Fibroblast of lung (primary cell): ENCODE data around the gene NAPB. TPM values are rescaled to one million over a fixed set of nuclear protein-coding genes. Genes with fewer than 3 reads are reported as not detected.

Experiments used
- DNase-seq, 2 donors: peaks; one replicate each; pipeline versions ENCODE4 v3.0.0 to v3.0.0-alpha.2; 2010; ENCODE audit warnings: low read depth in 2 of 2
- H2AFZ ChIP-seq: 2 replicates; pipeline ENCODE4 v1.5.1; 2012; ENCODE audit warnings: low read length, control low read depth, inconsistent platforms
- H3K27ac ChIP-seq: 2 replicates; pipeline ENCODE4 v1.5.1; 2011; ENCODE audit warnings: low read length, control low read depth; ENCODE audit not compliant: insufficient read depth
- H3K27me3 ChIP-seq: 2 replicates; pipeline ENCODE4 v1.5.1; 2011; ENCODE audit warnings: mild to moderate bottlenecking, low read length; ENCODE audit not compliant: control insufficient read depth, insufficient read depth
- H3K36me3 ChIP-seq: 2 replicates; pipeline ENCODE4 v1.5.1; 2011; ENCODE audit warnings: low read length; ENCODE audit not compliant: control insufficient read depth, insufficient read depth
- H3K4me1 ChIP-seq: 2 replicates; pipeline ENCODE4 v1.5.1; 2011; ENCODE audit warnings: low read length; ENCODE audit not compliant: control insufficient read depth, insufficient read depth; ENCODE audit errors: extremely low read depth
- H3K4me2 ChIP-seq: 2 replicates; pipeline ENCODE4 v1.5.1; 2011; ENCODE audit warnings: low read length, control low read depth; ENCODE audit not compliant: insufficient read depth; ENCODE audit errors: extremely low read depth
- H3K4me3 ChIP-seq, 4 experiments: fragments of 200-600 bp in 1 of 4; sonication (generic) in 1 of 4; replicated peaks in 1 of 4; 2 replicates each; pipeline ENCODE4 v1.5.1; 2011 to 2016; ENCODE audit warnings: low read length in 4 of 4, low read depth in 3 of 4, mild to moderate bottlenecking in 3 of 4, control low read depth in 2 of 4, inconsistent platforms in 1 of 4, mixed read lengths in 1 of 4; ENCODE audit not compliant: insufficient read depth in 1 of 4; ENCODE audit errors: control extremely low read depth in 1 of 4
- H3K79me2 ChIP-seq: 2 replicates; pipeline ENCODE4 v1.5.1; 2012; ENCODE audit warnings: mild to moderate bottlenecking, low read length, inconsistent platforms; ENCODE audit not compliant: control insufficient read depth, insufficient read depth
- H3K9ac ChIP-seq: 2 replicates; pipeline ENCODE4 v1.5.1; 2011; ENCODE audit warnings: mild to moderate bottlenecking, low read length, control low read depth; ENCODE audit not compliant: insufficient read depth
- H3K9me3 ChIP-seq: 2 replicates; pipeline ENCODE4 v1.5.1; 2012; ENCODE audit warnings: low read depth, low read length; ENCODE audit not compliant: control insufficient read depth, insufficient read depth
- H4K20me1 ChIP-seq: 2 replicates; pipeline ENCODE4 v1.5.1; 2011; ENCODE audit warnings: low read length; ENCODE audit not compliant: control insufficient read depth, insufficient read depth; ENCODE audit errors: extremely low read depth
- EZH2 ChIP-seq: IDR thresholded peaks from 2 replicates; pipeline ENCODE4 v1.5.1; 2012; ENCODE audit warnings: low read length, control low read depth, mild to moderate bottlenecking; ENCODE audit errors: missing control alignments
- polyA plus RNA-seq, 2 donors: library from polyadenylated mRNA; depleted of rRNA in 1 of 2; stranded (reverse) in 1 of 2; unstranded in 1 of 2; fragments of >200 nt; gene quantifications; 2 replicates each; pipeline ENCODE4 v1.2.1, GENCODE V29; 2011 to 2012; ENCODE audit warnings: missing spikeins in 1 of 2
- total RNA-seq: library from RNA; depleted of rRNA; stranded (reverse); fragments of >200 nt; gene quantifications from 2 replicates; pipeline ENCODE4 v1.2.1, GENCODE V29; 2014
- TF ChIP-seq, protein P1 (sequence below), 2 donors: IDR thresholded peaks in 1 of 2; conservative IDR thresholded peaks in 1 of 2; 1 replicate in 1 of 2; 2 replicates in 1 of 2; pipeline ENCODE4 v1.5.1; 2011 to 2012; ENCODE audit warnings: low read length in 2 of 2, control low read depth in 1 of 2, inconsistent platforms in 1 of 2, low read depth in 1 of 2, mild to moderate bottlenecking in 1 of 2

NAPB gene
- total and polyA plus RNA-seq, 2 donors (not counting 1 experiment from before 2014, with no cell fraction given), result 5.1 to 12.6 TPM

DNA sequence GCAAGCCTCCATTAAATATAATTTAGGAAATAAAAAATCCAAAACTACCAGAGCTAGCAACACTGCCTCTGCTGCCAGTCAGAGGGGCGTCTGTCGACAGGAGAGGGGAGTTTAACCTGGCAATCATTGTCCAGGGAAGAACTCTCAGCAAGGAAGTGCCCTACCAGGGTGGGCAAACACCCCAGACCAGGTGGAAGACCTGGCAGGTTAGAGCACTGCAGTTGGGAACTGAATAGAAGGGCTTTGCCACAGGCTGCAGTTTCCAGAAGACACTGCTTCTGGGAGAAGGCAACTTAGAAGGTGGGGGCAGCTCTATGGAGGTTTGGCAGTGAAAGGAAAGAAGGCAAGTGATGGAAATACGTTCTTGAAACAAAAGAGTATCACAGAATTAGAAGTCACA, 11.5 kb downstream of the NAPB start:
- peaks cover 66% of the 10 kb centered on the region for H3K79me2 ChIP-seq

DNA sequence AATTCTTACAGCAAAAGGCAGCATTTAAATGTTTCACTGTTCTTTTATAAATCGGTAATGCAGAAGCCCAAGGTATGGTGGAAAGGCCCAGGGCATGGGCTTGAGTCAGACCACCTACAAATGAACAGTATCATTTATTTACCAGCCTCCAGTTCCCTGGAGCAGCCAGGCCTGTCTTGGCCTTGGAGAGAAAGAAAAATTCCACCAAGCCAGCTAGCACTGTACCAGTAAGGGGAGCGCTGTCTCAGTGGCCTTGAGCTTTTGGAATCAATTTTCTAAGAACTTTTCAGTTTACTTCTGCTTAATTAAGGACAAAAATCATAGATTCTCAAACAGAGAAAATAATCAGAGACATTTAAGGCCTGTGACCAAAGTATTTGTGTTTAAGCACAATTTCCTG, 12.3 kb downstream of the NAPB start:
- Histone ChIP-seq H4K20me1 (no peaks in the 10 kb centered on the region), H3K4me2 (no peak overlapping the region), H2AFZ (no peak overlapping the region), H3K79me2 (peaks cover 66% of the 10 kb centered on the region), H3K4me3 (no peak overlapping the region), H3K27me3 (no peaks in the 10 kb centered on the region), H3K4me1 (peaks cover 6% of the 10 kb centered on the region), H3K9me3 (no peaks in the 10 kb centered on the region), H3K9ac (no peak overlapping the region), H3K36me3 (no peaks in the 10 kb centered on the region), H3K27ac (no peak overlapping the region)
- TF ChIP-seq EZH2, result no peak
- TF ChIP-seq, protein P1, sequence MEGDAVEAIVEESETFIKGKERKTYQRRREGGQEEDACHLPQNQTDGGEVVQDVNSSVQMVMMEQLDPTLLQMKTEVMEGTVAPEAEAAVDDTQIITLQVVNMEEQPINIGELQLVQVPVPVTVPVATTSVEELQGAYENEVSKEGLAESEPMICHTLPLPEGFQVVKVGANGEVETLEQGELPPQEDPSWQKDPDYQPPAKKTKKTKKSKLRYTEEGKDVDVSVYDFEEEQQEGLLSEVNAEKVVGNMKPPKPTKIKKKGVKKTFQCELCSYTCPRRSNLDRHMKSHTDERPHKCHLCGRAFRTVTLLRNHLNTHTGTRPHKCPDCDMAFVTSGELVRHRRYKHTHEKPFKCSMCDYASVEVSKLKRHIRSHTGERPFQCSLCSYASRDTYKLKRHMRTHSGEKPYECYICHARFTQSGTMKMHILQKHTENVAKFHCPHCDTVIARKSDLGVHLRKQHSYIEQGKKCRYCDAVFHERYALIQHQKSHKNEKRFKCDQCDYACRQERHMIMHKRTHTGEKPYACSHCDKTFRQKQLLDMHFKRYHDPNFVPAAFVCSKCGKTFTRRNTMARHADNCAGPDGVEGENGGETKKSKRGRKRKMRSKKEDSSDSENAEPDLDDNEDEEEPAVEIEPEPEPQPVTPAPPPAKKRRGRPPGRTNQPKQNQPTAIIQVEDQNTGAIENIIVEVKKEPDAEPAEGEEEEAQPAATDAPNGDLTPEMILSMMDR (conservative IDR thresholded peaks at IDR 0.05 in 1 of 2, IDR thresholded peaks at IDR 0.05 in 1 of 2; ENCODE audit: low read depth in 1 of 2, low read length in 2 of 2), result no peak
- DNase-seq, result no peak

More for the DNA sequence above, 11.5 kb downstream of the NAPB start:
- no peak overlapping the region for H3K4me3 ChIP-seq
- no peaks in the 10 kb centered on the region for H3K27me3 ChIP-seq
- H4K20me1 ChIP-seq, result no peaks in the 10 kb centered on the region
- H3K27ac ChIP-seq, result no peak overlapping the region
- no peak for DNase-seq
- H3K9me3 ChIP-seq, result no peaks in the 10 kb centered on the region
- H3K36me3 ChIP-seq, result no peaks in the 10 kb centered on the region
- H2AFZ ChIP-seq, result no peak overlapping the region
- H3K4me2 ChIP-seq, result no peak overlapping the region
- peaks cover 4% of the 10 kb centered on the region for H3K4me1 ChIP-seq
- H3K9ac ChIP-seq, result no peak overlapping the region
- TF ChIP-seq, protein P1 (conservative IDR thresholded peaks at IDR 0.05 in 1 of 2, IDR thresholded peaks at IDR 0.05 in 1 of 2; ENCODE audit: low read depth in 1 of 2, low read length in 2 of 2), result no peak
- TF ChIP-seq EZH2, result no peak

DNA sequence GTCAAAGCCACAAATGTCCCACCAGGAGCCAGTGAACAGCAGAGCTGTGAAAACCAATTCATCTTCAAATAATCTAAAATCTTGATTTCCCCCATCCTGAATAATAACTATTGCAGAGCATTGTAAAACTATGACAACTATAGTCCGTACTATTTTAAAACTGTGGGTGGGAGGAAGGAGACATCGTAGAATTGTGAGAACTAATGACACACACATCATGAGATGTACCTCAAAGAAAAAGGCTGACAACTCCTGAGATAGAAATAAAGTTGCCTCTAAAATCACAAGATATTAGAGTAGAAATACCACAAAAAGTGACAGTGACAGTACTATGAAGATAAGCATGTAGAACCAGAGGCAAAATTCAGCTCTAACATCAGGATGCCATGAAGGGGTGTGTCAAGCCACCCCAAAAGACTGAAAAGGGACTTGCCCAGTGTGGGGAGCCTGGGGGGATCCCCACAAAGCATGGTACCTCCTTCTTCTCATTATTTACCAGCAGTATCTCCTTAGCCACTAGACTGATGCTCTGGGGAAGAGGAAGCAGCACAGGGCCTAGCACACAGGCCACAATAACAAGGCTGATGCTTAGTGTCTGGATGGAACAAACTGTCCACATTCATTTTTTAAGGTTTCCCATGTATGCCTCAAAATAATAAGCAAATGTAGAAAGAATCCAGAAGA, 13.4 kb downstream of the NAPB start:
- H3K79me2 ChIP-seq, result peaks cover 65% of the 10 kb centered on the region
- peaks cover 6% of the 10 kb centered on the region for H3K4me1 ChIP-seq
- no peak overlapping the region for H2AFZ ChIP-seq
- H3K4me3 ChIP-seq, result no peak overlapping the region
- H3K27ac ChIP-seq, result no peak overlapping the region
- no peaks in the 10 kb centered on the region for H3K27me3 ChIP-seq
- TF ChIP-seq, protein P1 (conservative IDR thresholded peaks at IDR 0.05 in 1 of 2, IDR thresholded peaks at IDR 0.05 in 1 of 2; ENCODE audit: low read depth in 1 of 2, low read length in 2 of 2), result no peak
- no peak for TF ChIP-seq EZH2
- H3K9me3 ChIP-seq, result no peaks in the 10 kb centered on the region
- no peaks in the 10 kb centered on the region for H3K36me3 ChIP-seq
- H3K4me2 ChIP-seq, result no peak overlapping the region
- no peak overlapping the region for H3K9ac ChIP-seq
- DNase-seq, result no peak
- no peaks in the 10 kb centered on the region for H4K20me1 ChIP-seq
